Nephron progenitor cell (in vitro differentiated cells): ENCODE measurements around the gene ZBTB46.

Experiments
- DNase-seq: peaks from one replicate; pipeline ENCODE4 v3.0.0; 2021
- H3K27ac Mint-ChIP-seq: 2 replicates; pipeline ENCODE4 v1.8.0; 2021; ENCODE audit warnings: mild to moderate bottlenecking, moderate library complexity, mixed read lengths
- H3K27me3 Mint-ChIP-seq: 2 replicates; pipeline ENCODE4 v1.8.0; 2021; ENCODE audit warnings: mild to moderate bottlenecking, low read depth, mixed read lengths; ENCODE audit not compliant: poor library complexity
- H3K36me3 Mint-ChIP-seq: 2 replicates; pipeline ENCODE4 v1.8.0; 2021; ENCODE audit warnings: low read depth, mixed read lengths
- H3K4me1 Mint-ChIP-seq: 2 replicates; pipeline ENCODE4 v1.8.0; 2021; ENCODE audit warnings: mixed read lengths
- H3K4me3 Mint-ChIP-seq: 2 replicates; pipeline ENCODE4 v1.8.0; 2021; ENCODE audit warnings: mild to moderate bottlenecking, moderate library complexity, mixed read lengths
- H3K9me3 Mint-ChIP-seq: 2 replicates; pipeline ENCODE4 v1.8.0; 2021; ENCODE audit warnings: mild to moderate bottlenecking, moderate library complexity, mixed read lengths
- CTCF ChIP-seq: fragments of 200-600 bp; sonication (generic); IDR thresholded peaks from 2 replicates; pipeline ENCODE4 v1.5.0; 2021; ENCODE audit warnings: antibody characterized with exemption

ZBTB46 gene

GRCh38 chr20:63701051-63701328, 130.1 kb downstream of the ZBTB46 start:
- Mint-ChIP-seq H3K4me1 (peaks cover 24% of the 10 kb centered on the region), H3K36me3 (peaks cover 7% of the 10 kb centered on the region), H3K27me3 (no peaks in the 10 kb centered on the region), H3K9me3 (no peaks in the 10 kb centered on the region), H3K27ac (no peak overlapping the region), H3K4me3 (no peak overlapping the region)
- no peak for DNase-seq
- TF ChIP-seq CTCF, result no peak

- no peak for TF ChIP-seq CTCF
- no peak for DNase-seq
- Mint-ChIP-seq H3K27me3 (no peaks in the 10 kb centered on the region), H3K9me3 (no peaks in the 10 kb centered on the region), H3K4me3 (no peak overlapping the region), H3K27ac (peak overlapping the region; percentile 61), H3K36me3 (peaks cover 7% of the 10 kb centered on the region), H3K4me1 (peaks cover 24% of the 10 kb centered on the region)
Measured at GRCh38 chr20:63700199-63701050, 130.6 kb downstream of the ZBTB46 start.

GRCh38 chr20:63699466-63700198, 131.4 kb downstream of the ZBTB46 start:
- Mint-ChIP-seq H3K4me1 (peaks cover 24% of the 10 kb centered on the region), H3K27ac (no peak overlapping the region), H3K36me3 (peaks cover under 1% of the 10 kb centered on the region), H3K27me3 (no peaks in the 10 kb centered on the region), H3K4me3 (no peak overlapping the region), H3K9me3 (no peaks in the 10 kb centered on the region)
- no peak for TF ChIP-seq CTCF
- DNase-seq, result peak; percentile 65

- no peak for DNase-seq
- H3K27ac Mint-ChIP-seq, result no peak overlapping the region
- peaks cover 24% of the 10 kb centered on the region for H3K4me1 Mint-ChIP-seq
- H3K4me3 Mint-ChIP-seq, result no peak overlapping the region
- H3K27me3 Mint-ChIP-seq, result no peaks in the 10 kb centered on the region
- no peak for TF ChIP-seq CTCF
- peaks cover under 1% of the 10 kb centered on the region for H3K9me3 Mint-ChIP-seq
- H3K36me3 Mint-ChIP-seq, result peaks cover 1% of the 10 kb centered on the region
Measured at GRCh38 chr20:63698739-63699465, 132.2 kb downstream of the ZBTB46 start.

GRCh38 chr20:63697868-63698545, 133.1 kb downstream of the ZBTB46 start:
- Mint-ChIP-seq H3K4me3 (peak overlapping the region; percentile 18), H3K4me1 (peaks cover 24% of the 10 kb centered on the region), H3K36me3 (peaks cover 5% of the 10 kb centered on the region), H3K27me3 (no peaks in the 10 kb centered on the region), H3K27ac (no peak overlapping the region), H3K9me3 (peaks cover 3% of the 10 kb centered on the region)
- no peak for DNase-seq
- no peak for TF ChIP-seq CTCF
